HG03064 (cell line): Measurements from ENCODE around the gene SIRT4.
"Not testable (repeated sequence)": the region's sequence is repeated elsewhere in the genome, so short reads cannot be mapped to it uniquely, and the experiment has no call there.

ENCODE experiments used
- ATAC-seq: cut with Tn5 transposase; IDR thresholded peaks from one replicate; pipeline ENCODE4 v1.9.1; 2021; ENCODE audit warnings: low read depth; ENCODE audit not compliant: unreplicated experiment

The SIRT4 gene

DNA sequence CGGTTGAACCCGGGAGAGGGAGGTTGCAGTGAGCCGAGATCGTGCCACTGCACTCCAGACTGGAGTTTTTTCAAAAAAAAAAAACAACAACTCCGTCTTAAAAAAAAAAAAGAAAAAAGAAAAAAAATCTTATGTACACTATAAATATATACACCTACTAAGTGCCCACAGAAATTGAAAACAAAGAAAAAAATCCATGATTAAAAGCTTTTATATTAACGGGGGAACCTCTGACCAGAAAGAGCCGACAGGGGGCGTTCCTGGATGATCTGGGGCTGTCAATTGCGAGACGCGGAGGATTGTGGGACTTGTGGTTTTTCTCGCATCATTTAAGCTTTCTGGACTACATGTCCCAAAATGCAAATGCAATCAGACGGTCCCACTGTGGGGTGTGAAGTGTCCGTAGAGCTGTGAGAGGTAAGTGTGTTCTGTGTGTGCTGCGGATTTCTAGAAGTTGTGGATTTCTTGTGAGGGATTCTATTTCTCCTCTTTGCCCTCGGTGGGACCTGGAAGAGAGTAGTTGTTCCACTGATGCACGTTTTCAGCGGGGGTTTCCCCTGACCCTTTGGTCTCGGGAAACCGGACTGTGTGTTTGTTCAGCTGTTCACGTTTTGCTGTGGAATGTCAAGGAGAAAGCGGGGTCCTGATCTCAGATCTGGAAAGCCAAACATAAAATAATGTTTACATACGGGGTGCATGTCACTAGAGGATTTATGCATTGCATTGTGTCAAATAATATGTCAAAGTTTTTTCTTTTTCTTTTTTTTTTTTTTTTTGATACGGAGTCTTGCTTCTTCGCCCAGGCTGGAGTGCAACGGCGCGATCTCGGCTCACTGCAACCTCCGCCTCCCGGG, at the start of gene SIRT4:
TSS of gene SIRT4 (plus strand) at position 360 of the 854 bp plus-strand sequence. CDS start 1,241 bp downstream, outside the sequence.
- peak; percentile 95 for ATAC-seq

- ATAC-seq, result not testable (repeated sequence)
Measured at GRCh38 chr12:120253313-120253712, 48.8 kb upstream of the SIRT4 start.

- no peak for ATAC-seq
Measured at GRCh38 chr12:120254809-120255208, 47.3 kb upstream of the SIRT4 start.

DNA sequence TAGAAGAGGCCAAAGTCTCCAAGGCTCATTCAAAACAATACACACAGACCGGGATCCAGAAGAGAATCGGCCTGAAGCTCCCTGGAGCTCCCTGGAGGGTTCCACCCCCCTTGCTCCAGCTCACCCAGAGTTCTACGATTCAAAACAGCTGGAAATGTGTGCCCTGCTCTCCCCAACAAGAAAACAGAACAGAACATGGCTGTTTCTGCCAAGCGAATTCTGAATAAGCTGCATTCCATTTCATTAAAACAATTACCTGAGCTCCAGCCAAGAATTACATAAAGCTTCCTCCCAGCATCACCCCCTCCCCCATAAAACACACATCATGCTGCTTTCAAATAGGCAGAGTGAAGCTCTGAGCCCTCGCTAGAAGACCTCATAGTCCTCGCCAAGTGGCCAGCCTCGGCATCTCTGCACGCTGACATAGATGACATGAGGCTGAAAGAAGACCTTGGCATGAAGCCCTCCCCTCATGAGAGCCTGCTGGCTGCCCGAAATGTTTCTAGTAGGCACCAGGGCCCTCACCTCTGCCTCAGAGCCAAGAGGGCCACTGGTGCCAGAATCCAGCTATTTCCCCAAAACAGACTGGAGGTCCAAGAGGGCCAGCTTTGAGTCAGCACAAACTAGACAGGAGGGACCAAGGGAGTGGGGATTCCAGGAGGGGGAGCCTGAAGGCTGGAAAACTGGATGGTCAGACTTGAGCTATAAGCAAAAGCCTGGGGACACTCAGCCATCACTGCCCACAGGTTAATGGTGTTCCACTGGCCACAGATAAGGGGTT, 44.9 kb upstream of the SIRT4 start:
- no peak for ATAC-seq

DNA sequence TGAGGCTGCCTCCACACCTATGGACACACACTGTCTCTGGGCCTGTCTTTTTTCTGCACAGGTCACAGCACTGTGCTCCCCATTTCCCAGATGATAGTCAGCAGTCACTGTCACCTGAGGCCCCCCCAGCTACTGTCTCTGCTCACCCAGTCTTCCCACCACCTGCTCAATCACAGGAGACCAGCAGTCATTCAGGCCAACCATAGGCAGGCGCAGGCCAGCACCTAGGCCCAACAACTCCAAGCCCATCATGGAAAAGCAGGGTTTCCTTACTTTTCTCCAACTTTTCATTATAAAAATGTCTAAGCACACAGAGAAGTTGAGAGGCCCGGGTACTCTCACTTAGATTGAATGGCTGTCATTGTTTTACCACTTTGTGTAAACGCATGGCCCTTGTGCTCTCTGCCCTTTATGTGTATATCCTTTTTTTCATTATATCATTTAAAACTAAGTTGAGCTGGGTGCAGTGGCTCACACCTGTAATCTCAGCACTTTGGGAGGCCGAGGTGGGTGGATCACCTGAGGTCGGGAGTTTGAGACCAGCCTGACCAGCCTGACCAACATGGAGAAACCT, 43.7 kb upstream of the SIRT4 start:
- no peak for ATAC-seq

DNA sequence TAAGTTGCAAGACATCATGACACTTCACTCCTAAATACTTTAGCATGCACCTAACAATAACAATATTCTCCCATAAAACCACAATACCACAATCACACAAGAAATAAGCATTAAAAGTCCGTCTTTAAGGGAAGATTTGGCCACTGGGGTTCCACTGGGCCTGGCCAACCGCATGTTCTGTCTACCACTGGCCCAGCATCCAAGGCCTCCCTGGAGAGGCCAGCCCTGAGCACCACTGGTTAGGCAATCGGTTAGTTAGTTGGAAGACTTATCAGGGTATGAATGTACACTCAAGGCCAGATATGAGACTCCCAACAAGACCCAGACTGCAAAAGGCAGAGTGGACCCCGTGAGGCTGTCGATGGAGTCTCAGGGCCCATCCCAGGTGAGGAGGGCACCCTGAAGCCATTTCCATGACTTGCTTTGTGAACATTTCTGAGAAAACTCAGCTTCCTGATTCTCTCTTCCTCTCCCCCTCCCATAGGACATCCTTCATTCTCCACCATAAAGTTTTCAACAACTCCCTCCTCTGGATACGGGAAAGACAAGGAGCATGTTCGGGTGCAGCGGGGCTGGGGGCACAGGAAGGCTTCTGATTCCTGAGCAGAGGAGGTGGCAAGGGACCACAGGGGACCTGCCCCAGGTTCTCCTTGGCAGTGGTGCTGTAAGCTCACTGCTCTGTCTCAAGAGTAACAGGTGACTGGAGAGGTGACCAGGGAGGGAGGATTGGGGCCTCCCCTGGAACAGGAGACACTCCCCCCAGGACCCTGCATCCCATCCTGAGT, 42.5 kb upstream of the SIRT4 start:
- no peak for ATAC-seq

DNA sequence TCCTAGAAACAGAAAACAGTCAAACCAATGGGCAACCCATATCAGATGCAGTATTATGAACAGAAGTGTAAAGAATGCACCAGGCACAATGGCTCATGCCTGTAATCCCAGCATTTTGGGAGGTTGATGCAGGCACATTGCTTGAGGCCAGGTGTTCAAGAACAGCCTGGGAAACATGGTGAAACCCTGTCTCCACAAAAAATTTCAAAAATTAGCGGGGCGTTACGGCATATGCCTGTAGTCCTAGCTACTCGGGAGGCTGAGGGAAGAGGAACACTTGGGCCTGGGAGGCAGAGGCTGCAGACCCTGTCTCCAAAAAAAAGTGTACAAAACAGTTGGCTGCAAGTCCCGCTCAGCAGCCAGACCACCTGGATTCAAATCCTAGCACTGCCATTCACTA, 41.5 kb upstream of the SIRT4 start:
- no peak for ATAC-seq

DNA sequence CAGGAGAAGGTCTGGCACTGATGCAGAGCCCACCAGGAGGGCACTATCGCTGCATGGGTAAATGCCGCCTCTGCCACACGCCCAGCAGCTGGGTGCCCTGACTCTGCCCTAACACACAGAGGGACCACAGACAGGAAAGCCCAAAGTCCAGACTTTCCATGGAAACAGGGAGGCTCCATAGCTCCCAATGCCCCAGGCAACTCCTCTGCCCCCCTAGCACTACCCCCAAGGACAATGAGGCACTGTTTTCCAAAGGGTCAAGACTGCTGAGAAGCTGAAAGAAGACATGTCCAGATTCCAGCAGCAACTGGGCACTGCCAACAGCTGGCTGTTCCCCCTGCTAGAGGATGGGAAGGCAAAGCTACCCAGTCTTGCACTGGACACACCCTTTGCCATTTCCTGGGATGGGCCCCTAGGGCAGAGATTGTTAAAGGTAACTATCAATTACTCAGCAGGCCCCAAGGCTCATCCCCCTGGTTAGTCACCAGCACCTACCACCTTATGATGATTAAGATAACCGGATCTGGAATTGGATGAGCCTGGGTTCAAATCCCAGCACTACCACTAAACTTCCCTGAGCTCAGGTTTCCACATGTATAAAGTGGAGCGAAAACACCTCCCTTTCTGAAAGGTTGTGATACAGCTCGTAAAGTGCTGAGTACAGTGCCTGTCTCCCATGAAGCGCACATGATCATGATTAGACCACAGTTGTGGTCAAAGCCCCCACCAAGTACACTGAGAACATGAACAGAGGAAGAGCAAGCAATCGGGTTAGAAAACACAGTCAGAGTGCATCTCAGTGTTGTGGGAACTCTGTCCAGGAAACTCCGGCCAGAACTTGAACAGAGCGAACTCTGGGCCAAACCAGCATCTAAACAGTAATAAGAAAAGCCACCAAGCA, 39.9 kb upstream of the SIRT4 start:
- no peak for ATAC-seq

GRCh38 chr12:120262852-120263747, 39.0 kb upstream of the SIRT4 start:
- ATAC-seq, result no peak

GRCh38 chr12:120263748-120264085, 38.4 kb upstream of the SIRT4 start:
- no peak for ATAC-seq

DNA sequence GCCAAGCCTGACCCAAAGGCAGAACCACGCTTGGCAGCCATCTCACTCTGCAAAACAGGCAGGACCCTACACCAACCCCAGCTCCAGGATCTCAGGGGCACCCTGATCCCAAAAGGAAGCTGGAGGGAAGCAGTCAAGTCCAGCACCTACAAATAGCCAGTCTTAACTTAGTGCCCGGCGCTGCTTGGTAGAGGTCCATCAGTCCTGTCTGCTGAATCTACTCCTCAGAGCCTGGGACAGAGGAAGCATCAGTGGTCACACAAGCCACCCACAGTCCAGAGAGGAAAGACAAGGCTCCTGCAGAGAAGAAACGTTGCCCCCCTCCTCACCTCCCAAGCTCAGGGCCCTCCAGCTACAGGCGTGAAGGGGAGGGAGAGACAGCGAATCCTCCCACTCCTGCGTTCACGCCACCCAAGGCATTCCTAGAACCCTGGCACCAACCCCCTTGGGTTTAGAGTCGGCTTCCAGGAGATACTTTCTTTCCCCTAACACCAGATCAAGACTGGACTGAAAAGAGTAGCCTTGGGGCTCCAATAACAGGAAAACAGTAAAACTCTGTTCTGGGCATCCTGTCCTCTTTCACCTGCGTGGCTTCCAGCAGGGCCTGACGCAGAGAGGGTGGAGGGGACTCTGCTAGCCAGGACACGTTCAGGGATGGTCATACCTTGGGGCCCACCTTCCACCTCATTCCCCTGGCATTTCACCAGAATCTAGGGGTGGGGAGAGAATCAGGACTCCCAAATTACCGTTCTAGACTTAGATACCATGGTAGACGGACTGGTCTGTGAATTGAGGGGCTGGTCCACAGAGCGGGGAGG, 37.8 kb upstream of the SIRT4 start:
- no peak for ATAC-seq

DNA sequence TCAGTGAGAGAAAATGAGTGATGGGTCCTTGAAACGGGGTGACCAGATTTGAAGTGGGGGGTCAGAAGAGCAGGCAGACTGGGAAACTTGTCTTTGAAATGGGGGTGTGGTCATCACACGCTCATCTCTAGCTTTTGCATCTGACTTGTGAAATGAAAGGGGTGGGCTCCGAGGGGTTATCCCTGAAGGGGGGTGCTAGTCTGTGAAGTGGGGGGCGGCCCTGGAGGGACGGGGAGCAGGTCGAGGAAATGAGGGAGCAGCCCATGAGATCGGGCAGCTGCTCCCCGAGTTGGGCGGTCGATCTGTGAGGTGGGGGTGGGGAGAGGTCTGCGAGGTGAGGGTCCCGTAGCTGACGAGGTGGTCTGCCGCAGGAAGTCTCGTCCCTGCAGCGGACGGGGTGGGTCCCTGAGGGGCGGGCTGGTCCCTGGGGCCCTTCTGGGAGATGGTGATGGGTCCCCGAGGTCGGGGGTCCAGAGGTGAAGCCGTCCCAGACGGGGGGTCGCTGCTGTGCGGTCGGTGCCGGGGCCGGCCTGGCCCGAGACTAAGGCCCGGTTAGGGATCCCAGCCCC, 37.1 kb upstream of the SIRT4 start:
- ATAC-seq, result no peak

DNA sequence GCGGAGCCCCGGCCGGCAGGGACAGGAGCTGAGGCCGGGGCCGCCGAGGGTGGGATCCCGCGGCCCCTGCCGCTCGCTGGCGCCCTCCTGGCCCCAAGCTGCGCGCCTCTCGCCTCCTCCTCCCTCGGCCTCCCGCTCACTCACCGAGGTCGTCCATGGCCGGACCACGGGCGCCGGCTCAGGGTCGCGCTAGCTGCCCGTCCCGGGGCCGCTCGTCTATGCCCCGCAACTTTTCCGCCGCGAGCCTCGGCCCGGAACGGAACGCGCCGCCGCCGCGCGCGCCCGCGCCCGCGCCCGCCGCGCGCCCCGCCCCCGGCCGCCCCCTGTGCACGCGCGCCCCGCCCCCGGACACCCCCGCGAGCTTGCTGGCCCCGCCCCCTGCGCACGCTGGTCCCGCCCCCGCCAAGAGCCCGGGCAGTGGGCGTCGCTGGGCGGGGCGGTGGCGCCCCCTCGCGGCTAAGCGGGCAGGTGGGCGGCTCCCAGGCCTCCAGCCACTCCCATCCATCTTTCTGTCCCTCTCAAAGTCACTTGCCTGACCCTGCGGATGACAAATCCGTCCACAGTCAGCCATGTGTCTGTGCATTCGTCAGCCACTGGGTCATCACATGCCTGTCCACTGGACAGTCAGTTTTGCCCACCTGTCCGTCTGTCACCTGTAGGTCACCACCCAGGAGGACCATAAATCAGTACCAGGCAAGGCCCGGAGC, 36.5 kb upstream of the SIRT4 start, which contains the start of gene PXN:
TSS of gene PXN (minus strand) at position 258 of the 707 bp plus-strand sequence. CDS start at position 157, 101 bp downstream.
- peak; percentile 70 for ATAC-seq

GRCh38 chr12:120266180-120266870, 35.8 kb upstream of the SIRT4 start:
- no peak for ATAC-seq

DNA sequence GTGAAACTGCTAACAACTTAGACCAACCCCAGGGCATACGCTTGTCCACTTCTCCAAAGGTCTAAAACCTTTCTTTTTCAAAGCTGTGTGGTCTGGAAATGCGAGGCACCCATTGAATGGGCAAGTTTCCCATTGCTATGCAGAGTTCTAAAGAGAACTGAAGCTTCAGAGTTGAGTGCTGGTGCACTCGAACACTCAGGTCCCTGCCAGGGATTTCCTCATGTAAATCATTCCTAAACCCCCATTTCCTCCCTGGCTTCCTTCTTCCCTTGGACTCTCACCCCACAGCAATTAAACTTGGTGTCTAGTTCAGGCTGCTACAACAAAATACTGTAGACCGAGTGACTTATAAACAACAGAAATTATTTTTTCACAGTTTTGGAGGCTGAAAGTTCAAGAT, 34.4 kb upstream of the SIRT4 start:
- ATAC-seq, result no peak

GRCh38 chr12:120276734-120277133, 25.4 kb upstream of the SIRT4 start:
- ATAC-seq, result no peak
